Measurements from ENCODE around the gene EML6.
"Not testable (repeated sequence)": the region's sequence is repeated elsewhere in the genome, so short reads cannot be mapped to it uniquely, and the experiment has no call there.

EML6 gene

DNA sequence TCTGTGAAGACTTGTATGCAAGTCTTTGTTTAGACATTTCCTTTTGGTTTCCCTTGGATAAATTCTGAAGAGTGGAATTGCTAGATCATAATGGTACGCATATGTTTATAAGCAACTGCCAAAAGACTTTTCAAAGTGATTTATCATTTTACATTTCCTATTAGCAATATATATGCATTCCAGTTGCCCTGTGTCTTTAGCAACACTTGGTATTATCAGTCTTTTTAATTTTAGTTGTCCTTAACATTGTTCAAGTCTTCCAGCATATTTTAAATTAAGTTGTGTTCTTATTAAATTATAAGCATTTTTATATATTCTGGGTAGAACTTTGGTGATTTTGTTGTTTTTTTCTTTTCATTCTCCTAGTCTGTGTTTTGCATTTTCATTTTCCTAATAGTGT lies 81.8 kb downstream of the EML6 start:
- DNase-seq (no peak), ATAC-seq (no peak)

GRCh38 chr2:54806975-54807374 lies 83.5 kb downstream of the EML6 start:
- DNase-seq (no peak), ATAC-seq (no peak)

DNA sequence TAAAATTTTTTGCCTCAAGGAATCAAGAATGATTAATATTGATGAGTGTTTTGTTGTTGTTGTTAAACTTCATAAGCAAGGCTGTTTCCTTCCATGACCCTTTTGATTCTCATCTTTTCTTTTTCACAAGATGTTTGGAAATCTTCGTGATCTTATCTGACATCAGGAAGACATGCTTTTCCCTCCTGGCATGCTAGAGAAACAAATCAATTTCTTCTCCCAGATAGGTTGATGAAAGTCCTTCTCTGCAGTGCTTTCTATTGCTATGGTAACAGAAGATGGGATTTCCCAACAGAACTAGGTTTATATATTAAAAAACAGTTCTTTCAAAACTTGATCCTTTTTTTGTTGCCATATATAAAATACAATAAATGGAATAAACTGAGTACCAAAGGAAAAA lies 85.2 kb downstream of the EML6 start:
- ATAC-seq (no peak), DNase-seq (no peak)

DNA sequence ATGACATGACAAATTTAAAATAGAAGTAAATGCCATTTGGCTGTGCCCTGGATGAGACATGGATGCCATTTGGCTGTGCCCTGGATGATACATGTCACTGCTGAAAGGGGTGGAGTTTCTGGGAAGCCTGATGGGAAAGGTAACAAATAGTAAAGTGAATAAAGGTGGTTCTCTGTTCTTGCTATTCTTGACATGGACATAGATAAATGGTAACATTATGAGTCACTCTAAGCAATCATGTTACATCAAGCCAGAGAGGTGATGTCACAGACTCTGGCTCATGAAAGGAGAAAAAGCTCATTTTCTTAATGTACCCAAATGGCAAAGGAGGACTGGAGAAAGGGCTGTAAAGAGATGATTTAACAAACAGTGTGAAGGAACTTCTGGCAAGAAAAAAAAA lies 86.4 kb downstream of the EML6 start:
- no peak for ATAC-seq

GRCh38 chr2:54810246-54810645 lies 86.8 kb downstream of the EML6 start:
- no peak for DNase-seq
- no peak for ATAC-seq

More for the DNA sequence above, 86.4 kb downstream of the EML6 start:
- DNase-seq = no peak

GRCh38 chr2:54813584-54813983 lies 90.1 kb downstream of the EML6 start:
- ATAC-seq (no peak), DNase-seq (no peak)

GRCh38 chr2:54814389-54815147 lies 91.1 kb downstream of the EML6 start:
- DNase-seq (no peak), ATAC-seq (no peak)

- DNase-seq (no peak), ATAC-seq (no peak)
These were observed 91.7 kb downstream of the EML6 start for GRCh38 chr2:54815148-54815539.

GRCh38 chr2:54818226-54818625 lies 94.8 kb downstream of the EML6 start:
- no peak for DNase-seq
- no peak for ATAC-seq

GRCh38 chr2:54820558-54820957 lies 97.1 kb downstream of the EML6 start:
- no peak for DNase-seq
- no peak for ATAC-seq

DNA sequence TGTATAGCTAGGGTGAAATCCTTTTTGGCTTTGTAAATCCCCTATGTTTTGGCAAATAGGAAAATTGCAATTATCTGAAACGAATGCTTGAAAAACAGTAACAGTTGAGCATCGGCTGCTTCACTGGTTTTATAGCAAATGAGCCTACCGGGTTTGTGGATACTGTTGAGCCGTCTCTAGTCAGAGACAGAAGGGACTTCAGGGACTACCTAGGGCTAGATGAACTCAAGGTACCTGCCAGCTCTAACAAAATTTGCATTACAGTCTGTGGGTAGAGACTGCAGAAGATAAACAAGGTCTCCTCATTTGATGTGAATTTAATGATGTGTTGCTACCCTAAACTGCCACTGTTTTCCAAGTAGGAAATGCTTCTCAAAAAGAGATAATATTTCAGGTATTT lies 101.1 kb downstream of the EML6 start:
- ATAC-seq (no peak), DNase-seq (no peak)

DNA sequence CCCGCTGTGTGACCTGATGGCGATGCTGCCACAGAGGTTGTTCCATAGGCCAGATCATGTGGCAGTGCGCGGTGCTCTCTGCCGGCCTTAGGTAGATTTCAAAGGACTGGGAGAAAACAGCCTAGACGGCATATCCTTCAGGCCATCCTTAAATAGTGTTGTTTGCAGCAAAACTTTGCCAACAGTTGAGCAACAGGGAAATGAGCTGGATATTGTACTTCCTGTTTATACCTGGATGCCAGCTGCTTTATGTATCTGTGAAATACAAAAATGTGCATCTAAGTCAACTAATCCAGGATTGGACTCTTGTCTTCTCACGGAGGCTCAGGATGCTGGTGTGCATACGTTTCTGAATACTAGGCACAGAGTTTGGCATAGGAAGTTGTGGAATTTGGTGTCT lies 107.1 kb downstream of the EML6 start:
- DNase-seq (no peak), ATAC-seq (no peak)

DNA sequence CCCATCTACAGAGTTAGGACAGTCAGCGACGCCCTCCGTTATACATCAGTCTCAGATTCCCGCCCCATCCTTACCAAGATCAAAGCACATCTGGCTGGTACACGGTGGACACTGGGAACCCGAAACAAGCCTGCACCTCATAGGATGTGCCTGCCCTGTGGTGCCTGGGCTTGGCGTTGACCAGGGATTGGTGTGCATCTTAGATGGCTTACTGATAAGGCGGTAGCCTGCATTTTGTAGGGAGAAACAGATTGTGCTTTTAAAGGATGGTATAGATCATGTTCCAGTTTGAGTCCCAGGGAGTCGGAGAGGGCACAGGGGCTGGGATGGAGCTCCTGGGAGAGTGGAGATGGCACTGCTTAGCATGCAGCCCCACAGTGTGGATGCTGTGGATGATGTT lies 108.0 kb downstream of the EML6 start:
- DNase-seq = no peak
- ATAC-seq = no peak

- DNase-seq = no peak
- ATAC-seq = no peak
These were observed 111.3 kb downstream of the EML6 start for GRCh38 chr2:54834721-54835120.

GRCh38 chr2:54836477-54836876 lies 113.0 kb downstream of the EML6 start:
- ATAC-seq = no peak
- DNase-seq = no peak

- peak; percentile 69 for ATAC-seq
- DNase-seq = peak; percentile 69
These were observed 115.1 kb downstream of the EML6 start for GRCh38 chr2:54838585-54839035.

GRCh38 chr2:54839461-54840255 lies 116.2 kb downstream of the EML6 start:
- no peak for ATAC-seq
- DNase-seq = no peak

DNA sequence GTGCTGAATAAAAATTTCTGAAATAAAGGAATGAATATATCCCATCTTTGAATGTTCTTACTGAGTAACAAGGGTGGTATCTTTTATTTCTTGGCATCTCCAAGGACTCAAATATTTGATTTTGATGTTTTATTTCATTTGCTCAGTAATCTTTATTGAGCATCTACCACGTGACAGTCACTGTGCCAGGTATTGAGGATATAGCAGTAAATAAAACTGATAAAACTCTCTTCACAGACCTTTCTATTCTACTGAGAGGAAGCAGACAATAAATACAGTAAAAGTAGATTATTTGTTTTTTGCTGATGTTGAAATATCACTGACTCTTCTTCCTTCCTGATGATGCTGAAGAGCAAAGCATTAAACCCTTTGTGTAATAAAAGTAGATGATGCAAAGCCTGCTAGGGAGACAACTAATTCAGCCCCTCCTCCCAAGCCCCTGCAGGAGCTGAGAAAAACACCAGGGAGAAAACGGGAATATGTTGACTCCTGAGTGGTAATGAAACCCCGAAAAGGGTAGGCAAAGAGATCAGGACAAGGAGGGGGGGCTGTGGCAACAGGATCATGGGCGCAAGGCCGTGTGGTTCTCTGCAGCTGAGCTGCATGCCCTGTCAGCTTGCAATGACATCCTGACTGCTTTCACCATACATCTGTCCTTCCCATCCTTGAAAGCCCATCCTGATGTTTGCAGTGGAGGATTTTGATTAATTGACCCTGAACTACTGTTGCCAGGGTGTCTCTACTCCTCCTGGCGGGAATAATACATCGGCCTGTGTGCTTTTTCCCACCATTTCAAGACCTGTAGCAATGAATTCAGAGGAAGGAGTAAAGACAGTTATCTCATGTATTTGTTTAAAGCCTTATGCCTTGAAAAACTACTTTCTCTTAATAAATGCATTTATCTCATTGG lies 117.4 kb downstream of the EML6 start:
- no peak for ATAC-seq

DNA sequence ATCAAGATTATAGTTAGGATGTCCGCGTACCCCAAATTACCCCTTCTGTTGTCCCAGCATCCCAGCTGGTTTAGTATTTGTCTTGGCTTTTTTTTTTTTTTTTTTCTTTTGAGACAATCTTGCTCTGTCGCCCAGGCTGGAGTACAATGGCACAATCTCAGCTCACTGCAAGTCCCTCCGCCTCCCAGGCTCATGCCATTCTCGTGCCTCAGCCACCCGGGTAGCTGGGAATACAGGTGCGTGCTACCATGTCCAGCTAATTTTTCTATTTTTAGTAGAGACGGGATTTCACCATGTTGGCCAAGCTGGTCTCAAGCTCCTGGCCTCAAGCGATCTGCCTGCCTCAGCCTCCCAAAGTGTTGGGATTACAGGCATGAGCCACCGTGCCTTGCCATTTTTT lies 118.0 kb downstream of the EML6 start:
- not testable (repeated sequence) for ATAC-seq, DNase-seq

More for the DNA sequence above, 117.4 kb downstream of the EML6 start:
- DNase-seq = no peak

DNA sequence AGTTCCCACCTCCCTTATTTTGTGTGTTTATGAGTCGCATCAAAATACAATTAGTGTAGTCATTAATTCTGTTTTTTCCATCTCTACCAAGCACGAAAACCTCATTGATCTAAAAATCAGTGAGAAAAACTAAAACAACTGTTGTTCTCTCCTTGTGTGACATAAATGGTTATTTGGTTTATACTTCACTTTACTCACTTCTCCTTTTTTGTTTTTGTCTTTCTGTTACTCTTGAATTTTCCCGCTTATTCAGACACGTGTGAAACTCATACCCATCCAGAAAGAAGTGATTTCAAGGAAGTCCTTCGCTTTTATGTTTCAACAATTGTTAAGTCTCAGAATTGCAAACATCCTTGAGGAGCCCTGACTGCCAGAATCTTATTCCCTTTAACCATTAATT lies 121.6 kb downstream of the EML6 start:
- DNase-seq (no peak), ATAC-seq (no peak)

DNA sequence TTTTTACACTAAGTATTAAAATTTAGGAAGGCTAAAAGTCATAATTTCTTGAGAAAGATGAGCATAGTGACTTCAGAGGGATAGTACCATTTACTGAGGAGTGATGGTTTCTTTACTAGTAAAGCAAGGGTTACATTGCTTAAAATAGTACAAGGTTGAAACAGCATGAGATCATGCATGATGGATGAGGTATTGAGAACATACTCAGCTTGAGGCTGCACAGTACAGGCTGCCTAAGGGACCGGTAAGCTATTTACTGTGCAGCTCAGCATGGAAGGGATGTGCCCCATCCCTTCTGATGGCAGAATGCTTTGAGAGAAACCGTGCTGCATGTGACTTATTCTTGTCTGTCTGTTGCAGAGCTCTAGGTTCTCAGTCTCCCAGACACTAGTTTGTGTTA lies 122.1 kb downstream of the EML6 start:
- DNase-seq (no peak), ATAC-seq (no peak)

Data from stimulated activated naive CD8-positive, alpha-beta T cell treated with anti-CD3 and anti-CD28 coated beads, Interleukin-15, Interleukin-2, amounts not matched to agents 100 U/mL and 50 U/mL, for 24 hours (primary cell).